Parathyroid adenoma (tissue), 2 donors: ENCODE measurements around the gene NOVA2.

Source experiments
- H2AFZ ChIP-seq: fragments of 300-600 bp; sonication (generic); one replicate; pipeline ENCODE4 v1.7.0; 2017; ENCODE audit warnings: antibody characterized with exemption, mild to moderate bottlenecking
- H3K27ac ChIP-seq: fragments of 300-600 bp; sonication (generic); one replicate; pipeline ENCODE4 v1.7.0; 2017
- H3K27me3 ChIP-seq: fragments of 300-600 bp; sonication (generic); one replicate; pipeline ENCODE4 v1.7.0; 2017; ENCODE audit warnings: low read length; ENCODE audit not compliant: control insufficient read depth, insufficient read depth
- H3K36me3 ChIP-seq: fragments of 300-600 bp; sonication (generic); one replicate; pipeline ENCODE4 v1.7.0; 2017; ENCODE audit warnings: low read length; ENCODE audit not compliant: control insufficient read depth, insufficient read depth
- H3K4me1 ChIP-seq: fragments of 300-600 bp; sonication (generic); one replicate; pipeline ENCODE4 v1.7.0; 2017; ENCODE audit warnings: control low read depth
- H3K4me2 ChIP-seq: fragments of 300-600 bp; sonication (generic); one replicate; pipeline ENCODE4 v1.7.0; 2017; ENCODE audit warnings: low read length
- H3K4me3 ChIP-seq: fragments of 300-600 bp; sonication (generic); one replicate; pipeline ENCODE4 v1.7.0; 2017; ENCODE audit warnings: low read depth, low read length
- H3K79me2 ChIP-seq: fragments of 300-600 bp; sonication (generic); one replicate; pipeline ENCODE4 v1.7.0; 2017; ENCODE audit warnings: control low read depth
- H3K9ac ChIP-seq: fragments of 300-600 bp; sonication (generic); one replicate; pipeline ENCODE4 v1.7.0; 2017; ENCODE audit warnings: mild to moderate bottlenecking
- H3K9me3 ChIP-seq: fragments of 300-600 bp; sonication (generic); one replicate; pipeline ENCODE4 v1.7.0; 2017; ENCODE audit warnings: low read length; ENCODE audit not compliant: control insufficient read depth
- CTCF ChIP-seq: fragments of 300-600 bp; sonication (generic); IDR thresholded peaks from one replicate; pipeline ENCODE4 v1.7.0; 2017; ENCODE audit warnings: antibody characterized with exemption, mild to moderate bottlenecking
- donor health status: primary hyperparathyroidism.

The NOVA2 gene

DNA sequence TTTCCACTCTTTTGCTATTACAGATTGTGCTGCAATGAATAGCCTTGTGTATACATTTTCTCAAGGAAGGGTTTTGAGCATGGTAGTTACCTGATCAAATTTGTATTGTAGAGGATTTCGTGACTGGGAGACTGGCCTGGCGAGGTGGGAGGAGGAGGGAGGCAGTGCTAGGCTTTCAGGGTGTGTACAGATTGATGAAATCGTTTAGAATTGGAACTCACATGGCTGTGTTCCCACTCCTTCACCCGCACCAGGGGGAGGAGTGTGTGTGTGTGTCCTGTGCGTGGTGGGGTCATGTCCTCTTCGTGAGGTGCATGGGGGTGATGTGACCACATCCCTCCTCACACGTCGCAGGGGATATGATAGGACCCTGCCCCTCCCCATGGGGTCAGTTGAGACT is 40.9 kb upstream of the NOVA2 start:
- peak overlapping the region; percentile 29 for H3K4me3 ChIP-seq
- TF ChIP-seq CTCF: no peak
- H3K27ac ChIP-seq: no peak overlapping the region
- H3K4me1 ChIP-seq: peaks cover 12% of the 10 kb centered on the region
- H3K9me3 ChIP-seq: no peaks in the 10 kb centered on the region
- peak overlapping the region; percentile 68 for H3K4me2 ChIP-seq
- H3K36me3 ChIP-seq: no peaks in the 10 kb centered on the region
- H3K9ac ChIP-seq: no peak overlapping the region
- H2AFZ ChIP-seq: peak overlapping the region; percentile 57
- no peaks in the 10 kb centered on the region for H3K27me3 ChIP-seq
- H3K79me2 ChIP-seq: peaks cover 3% of the 10 kb centered on the region

- H3K9ac ChIP-seq: no peak overlapping the region
- H3K27ac ChIP-seq: no peak overlapping the region
- peaks cover 5% of the 10 kb centered on the region for H3K4me1 ChIP-seq
- H3K9me3 ChIP-seq: no peaks in the 10 kb centered on the region
- H3K4me2 ChIP-seq: no peak overlapping the region
- no peak overlapping the region for H3K4me3 ChIP-seq
- no peaks in the 10 kb centered on the region for H3K36me3 ChIP-seq
- peak; percentile 92 for TF ChIP-seq CTCF
- H2AFZ ChIP-seq: no peak overlapping the region
- H3K79me2 ChIP-seq: peaks cover 6% of the 10 kb centered on the region
- H3K27me3 ChIP-seq: no peaks in the 10 kb centered on the region
Measured at GRCh38 chr19:46009530-46010510, 36.2 kb upstream of the NOVA2 start.

DNA sequence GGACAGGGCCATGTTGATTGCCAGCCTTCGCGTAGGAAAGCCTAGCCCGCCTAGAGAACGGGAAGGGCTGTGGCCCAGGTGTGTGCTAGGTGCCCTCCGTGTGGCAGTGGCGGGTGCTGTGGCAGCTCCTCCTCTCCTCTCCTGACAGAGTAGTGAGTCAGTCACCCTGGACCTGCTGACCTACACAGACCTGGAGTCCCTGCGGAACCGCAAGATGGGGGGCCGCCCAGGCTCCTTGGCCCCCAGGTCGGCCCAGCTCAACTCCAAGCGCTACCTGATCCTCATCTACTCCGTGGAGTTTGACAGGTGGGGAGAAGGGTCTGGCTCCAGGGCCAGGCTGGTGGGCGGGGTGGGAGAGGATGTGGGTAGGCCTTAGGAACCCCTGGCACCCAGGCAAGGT is 32.7 kb upstream of the NOVA2 start:
- H3K4me2 ChIP-seq: no peak overlapping the region
- H3K4me1 ChIP-seq: no peaks in the 10 kb centered on the region
- H3K9ac ChIP-seq: no peak overlapping the region
- no peak for TF ChIP-seq CTCF
- no peaks in the 10 kb centered on the region for H3K27me3 ChIP-seq
- no peak overlapping the region for H3K4me3 ChIP-seq
- no peak overlapping the region for H3K27ac ChIP-seq
- peaks cover 6% of the 10 kb centered on the region for H3K79me2 ChIP-seq
- no peak overlapping the region for H2AFZ ChIP-seq
- H3K9me3 ChIP-seq: no peaks in the 10 kb centered on the region
- no peaks in the 10 kb centered on the region for H3K36me3 ChIP-seq

GRCh38 chr19:46002678-46003275 is 29.1 kb upstream of the NOVA2 start:
- no peak overlapping the region for H2AFZ ChIP-seq
- H3K9ac ChIP-seq: no peak overlapping the region
- no peak overlapping the region for H3K27ac ChIP-seq
- no peak for TF ChIP-seq CTCF
- no peaks in the 10 kb centered on the region for H3K36me3 ChIP-seq
- H3K4me2 ChIP-seq: no peak overlapping the region
- no peak overlapping the region for H3K4me3 ChIP-seq
- H3K79me2 ChIP-seq: peaks cover 5% of the 10 kb centered on the region
- no peaks in the 10 kb centered on the region for H3K27me3 ChIP-seq
- H3K4me1 ChIP-seq: no peaks in the 10 kb centered on the region
- no peaks in the 10 kb centered on the region for H3K9me3 ChIP-seq
